Measurements from ENCODE around the gene RASIP1. TPM values are rescaled to one million over a fixed set of nuclear protein-coding genes. Genes with fewer than 3 reads are reported as not detected.

The RASIP1 gene
- polyA plus RNA-seq, 2 of the 4 experiments (the other 2 are of a cell fraction) = 0.36 to 0.40 TPM

DNA sequence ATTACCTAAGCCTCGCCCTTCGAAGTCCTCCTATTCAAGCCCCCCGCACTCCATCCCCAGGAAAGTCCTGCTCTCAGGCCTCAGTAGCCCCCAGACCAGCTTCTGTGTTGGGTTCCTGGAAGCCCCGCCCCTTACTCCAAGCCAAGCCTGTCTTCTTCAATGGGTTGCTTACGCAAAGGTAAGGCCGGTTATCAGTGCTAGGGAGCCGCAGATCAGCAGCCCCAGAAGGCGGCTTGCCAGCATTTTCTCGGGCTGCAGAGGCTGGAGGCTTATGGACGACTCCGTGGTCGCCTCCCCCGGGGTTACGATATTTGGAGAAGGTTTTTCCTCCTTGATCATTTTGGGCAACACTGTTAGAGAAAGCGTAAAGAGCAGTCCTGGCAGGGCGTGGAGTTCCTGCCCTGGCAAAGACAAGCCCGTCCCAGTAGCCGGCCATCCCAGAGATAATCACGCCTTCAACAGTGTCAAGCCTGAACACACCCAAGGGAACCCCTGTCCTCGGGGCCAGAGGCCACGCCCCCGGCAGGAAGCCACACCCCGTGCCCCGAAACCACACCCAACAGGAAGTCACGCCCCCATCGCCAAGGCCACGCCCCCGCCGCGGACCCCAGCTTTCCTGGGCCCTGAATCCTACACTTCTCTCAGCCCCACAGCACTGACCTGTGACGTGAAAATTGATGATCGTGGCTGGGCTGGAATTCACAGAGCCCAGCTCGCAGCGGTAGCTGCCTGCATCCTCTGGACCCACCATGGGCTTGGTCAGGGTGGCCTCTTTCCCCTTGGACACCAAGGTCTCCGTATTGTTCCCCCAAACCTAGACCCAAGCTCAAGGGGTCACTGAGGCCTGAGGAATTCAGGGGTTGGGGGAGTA, 954 bp upstream of the RASIP1 start:
- no peak overlapping the region for H3K27ac ChIP-seq
- no peak overlapping the region for H3K4me3 ChIP-seq
- DNase-seq (ENCODE audit: low read depth in 1 of 2, low spot score in 1 of 2) (peak; percentile 63 to 66), FAIRE-seq (no peak), ATAC-seq (peak in 1 of 2 experiments; percentile 15; a peak in 3 of 6 replicates)
- peaks cover 14% of the 10 kb centered on the region for H3K4me1 ChIP-seq
- TF ChIP-seq CHD4 (IDR thresholded peaks at IDR 0.05; ENCODE audit: borderline replicate concordance) (no peak), CBX8 (IDR thresholded peaks at IDR 0.05) (no peak), HEYL (CRISPR knock-in tag; IDR thresholded peaks at IDR 0.05) (no peak), CEBPB (IDR thresholded peaks at IDR 0.05) (no peak), EHF (CRISPR knock-in tag; IDR thresholded peaks at IDR 0.05) (no peak), SMC3 (IDR thresholded peaks at IDR 0.05) (no peak), HOXB13 (CRISPR knock-in tag; IDR thresholded peaks at IDR 0.05; ENCODE audit: low read depth) (no peak), HOXA7 (CRISPR knock-in tag; IDR thresholded peaks at IDR 0.05) (no peak), POLR2A (IDR thresholded peaks at IDR 0.05; ENCODE audit: low read length) (no peak), ESRRA (IDR thresholded peaks at IDR 0.05; ENCODE audit: borderline replicate concordance, low read length) (no peak), RAD21 (conservative IDR thresholded peaks at IDR 0.05 in 1 of 2, IDR thresholded peaks at IDR 0.05 in 1 of 2) (no peak), MYC (IDR thresholded peaks at IDR 0.05; ENCODE audit: borderline replicate concordance, low read length) (no peak), RCOR1 (IDR thresholded peaks at IDR 0.05; ENCODE audit: low read depth, low read length) (no peak), TP53 (CRISPR knock-in tag; IDR thresholded peaks at IDR 0.05) (no peak)
- TF ChIP-seq, protein P1, sequence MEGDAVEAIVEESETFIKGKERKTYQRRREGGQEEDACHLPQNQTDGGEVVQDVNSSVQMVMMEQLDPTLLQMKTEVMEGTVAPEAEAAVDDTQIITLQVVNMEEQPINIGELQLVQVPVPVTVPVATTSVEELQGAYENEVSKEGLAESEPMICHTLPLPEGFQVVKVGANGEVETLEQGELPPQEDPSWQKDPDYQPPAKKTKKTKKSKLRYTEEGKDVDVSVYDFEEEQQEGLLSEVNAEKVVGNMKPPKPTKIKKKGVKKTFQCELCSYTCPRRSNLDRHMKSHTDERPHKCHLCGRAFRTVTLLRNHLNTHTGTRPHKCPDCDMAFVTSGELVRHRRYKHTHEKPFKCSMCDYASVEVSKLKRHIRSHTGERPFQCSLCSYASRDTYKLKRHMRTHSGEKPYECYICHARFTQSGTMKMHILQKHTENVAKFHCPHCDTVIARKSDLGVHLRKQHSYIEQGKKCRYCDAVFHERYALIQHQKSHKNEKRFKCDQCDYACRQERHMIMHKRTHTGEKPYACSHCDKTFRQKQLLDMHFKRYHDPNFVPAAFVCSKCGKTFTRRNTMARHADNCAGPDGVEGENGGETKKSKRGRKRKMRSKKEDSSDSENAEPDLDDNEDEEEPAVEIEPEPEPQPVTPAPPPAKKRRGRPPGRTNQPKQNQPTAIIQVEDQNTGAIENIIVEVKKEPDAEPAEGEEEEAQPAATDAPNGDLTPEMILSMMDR (IDR thresholded peaks at IDR 0.05) = no peak
- TF ChIP-seq, protein P2, sequence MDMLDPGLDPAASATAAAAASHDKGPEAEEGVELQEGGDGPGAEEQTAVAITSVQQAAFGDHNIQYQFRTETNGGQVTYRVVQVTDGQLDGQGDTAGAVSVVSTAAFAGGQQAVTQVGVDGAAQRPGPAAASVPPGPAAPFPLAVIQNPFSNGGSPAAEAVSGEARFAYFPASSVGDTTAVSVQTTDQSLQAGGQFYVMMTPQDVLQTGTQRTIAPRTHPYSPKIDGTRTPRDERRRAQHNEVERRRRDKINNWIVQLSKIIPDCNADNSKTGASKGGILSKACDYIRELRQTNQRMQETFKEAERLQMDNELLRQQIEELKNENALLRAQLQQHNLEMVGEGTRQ (IDR thresholded peaks at IDR 0.05) = no peak
- H3K4me2 ChIP-seq = no peak overlapping the region
- CTCF ChIA-PET = interaction anchor here (0.6 to 1.6 kb wide), 2 partner anchors 48 to 475 kb away, joined by 3 read pairs; no protein-coding TSS in a partner anchor
- no peaks in the 10 kb centered on the region for H3K9me3 ChIP-seq
- POLR2A ChIA-PET = interaction anchor here (0.6 kb wide), 1 partner anchor 409 kb away, joined by 3 read pairs; no protein-coding TSS in a partner anchor
- 74% methylated on average over 24 of the region's 35 CpGs for WGBS (ENCODE audit: missing lambda C conversion rate)

DNA sequence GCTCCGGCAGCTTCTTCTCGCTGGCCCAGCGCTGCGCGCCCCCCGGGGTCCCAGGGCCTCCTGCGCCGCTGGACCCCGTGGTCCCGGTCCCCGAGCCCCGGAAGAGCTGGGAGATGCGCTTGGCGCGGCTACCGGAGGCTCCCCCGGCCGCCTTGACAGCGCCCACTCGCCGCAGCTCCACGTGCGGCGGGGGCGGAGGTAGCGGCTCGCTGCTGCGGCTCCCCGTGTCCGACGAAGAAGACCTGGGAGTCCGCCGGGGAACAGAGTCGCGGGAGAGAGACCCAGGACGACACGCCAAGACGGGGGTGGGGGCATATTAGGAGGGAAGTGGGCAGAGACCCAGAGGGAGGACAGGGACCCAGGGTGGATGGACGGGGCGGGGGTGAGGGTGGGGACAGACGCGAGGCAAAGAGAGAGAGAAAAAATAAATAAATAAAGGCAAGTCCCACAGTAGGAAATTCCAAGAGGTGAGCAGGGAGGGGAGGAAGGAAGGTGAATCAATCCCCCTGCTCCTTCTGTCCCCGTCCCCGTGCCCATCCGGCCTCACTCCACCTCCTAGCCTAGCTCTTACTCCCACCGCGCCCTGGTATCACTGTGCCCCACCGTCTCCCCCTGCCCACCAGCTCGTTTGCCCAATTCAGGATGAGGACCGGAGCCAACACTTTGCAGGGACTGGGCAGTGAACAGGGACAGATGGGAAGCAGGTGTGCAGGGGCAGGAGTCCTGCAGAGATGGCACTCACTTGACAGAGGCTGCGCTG, 826 bp downstream of the RASIP1 start:
- no peak for DNase-seq (ENCODE audit: low read depth in 1 of 2, low spot score in 1 of 2)
- Histone ChIP-seq H3K4me2 (peak overlapping the region; percentile 100), H3K4me1 (peaks cover 16% of the 10 kb centered on the region), H3K9me3 (no peaks in the 10 kb centered on the region), H3K27ac (peak overlapping the region; percentile 82 to 89), H3K4me3 (peak overlapping the region; percentile 59)
- TF ChIP-seq NR3C1 (IDR thresholded peaks at IDR 0.05) (no peak), CBX8 (IDR thresholded peaks at IDR 0.05) (no peak), PHF8 (IDR thresholded peaks at IDR 0.05; ENCODE audit: borderline replicate concordance, low read depth) (0 out of 2 replicates have a peak, but pooled peaks have one; percentile 27), JUNB (IDR thresholded peaks at IDR 0.05) (no peak), EHMT2 (IDR thresholded peaks at IDR 0.05; ENCODE audit: low read depth) (no peak), FOSL2 (IDR thresholded peaks at IDR 0.05) (no peak), FOSL2 (CRISPR knock-in tag; IDR thresholded peaks at IDR 0.05) (no peak), CBX2 (IDR thresholded peaks at IDR 0.05; ENCODE audit: borderline replicate concordance, low read depth) (no peak), KDM1A (IDR thresholded peaks at IDR 0.05; ENCODE audit: low read depth) (no peak), RFX5 (IDR thresholded peaks at IDR 0.05) (no peak), HOXB13 (CRISPR knock-in tag; IDR thresholded peaks at IDR 0.05; ENCODE audit: low read depth) (no peak)
- TF ChIP-seq, protein P3, sequence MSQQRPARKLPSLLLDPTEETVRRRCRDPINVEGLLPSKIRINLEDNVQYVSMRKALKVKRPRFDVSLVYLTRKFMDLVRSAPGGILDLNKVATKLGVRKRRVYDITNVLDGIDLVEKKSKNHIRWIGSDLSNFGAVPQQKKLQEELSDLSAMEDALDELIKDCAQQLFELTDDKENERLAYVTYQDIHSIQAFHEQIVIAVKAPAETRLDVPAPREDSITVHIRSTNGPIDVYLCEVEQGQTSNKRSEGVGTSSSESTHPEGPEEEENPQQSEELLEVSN (IDR thresholded peaks at IDR 0.05; ENCODE audit: borderline replicate concordance, low read depth) = no peak
- TF ChIP-seq, protein P4, sequence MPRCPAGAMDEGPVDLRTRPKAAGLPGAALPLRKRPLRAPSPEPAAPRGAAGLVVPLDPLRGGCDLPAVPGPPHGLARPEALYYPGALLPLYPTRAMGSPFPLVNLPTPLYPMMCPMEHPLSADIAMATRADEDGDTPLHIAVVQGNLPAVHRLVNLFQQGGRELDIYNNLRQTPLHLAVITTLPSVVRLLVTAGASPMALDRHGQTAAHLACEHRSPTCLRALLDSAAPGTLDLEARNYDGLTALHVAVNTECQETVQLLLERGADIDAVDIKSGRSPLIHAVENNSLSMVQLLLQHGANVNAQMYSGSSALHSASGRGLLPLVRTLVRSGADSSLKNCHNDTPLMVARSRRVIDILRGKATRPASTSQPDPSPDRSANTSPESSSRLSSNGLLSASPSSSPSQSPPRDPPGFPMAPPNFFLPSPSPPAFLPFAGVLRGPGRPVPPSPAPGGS (IDR thresholded peaks at IDR 0.05) = 0 out of 3 replicates have a peak, but pooled peaks have one; percentile 14
- TF ChIP-seq, protein P5, sequence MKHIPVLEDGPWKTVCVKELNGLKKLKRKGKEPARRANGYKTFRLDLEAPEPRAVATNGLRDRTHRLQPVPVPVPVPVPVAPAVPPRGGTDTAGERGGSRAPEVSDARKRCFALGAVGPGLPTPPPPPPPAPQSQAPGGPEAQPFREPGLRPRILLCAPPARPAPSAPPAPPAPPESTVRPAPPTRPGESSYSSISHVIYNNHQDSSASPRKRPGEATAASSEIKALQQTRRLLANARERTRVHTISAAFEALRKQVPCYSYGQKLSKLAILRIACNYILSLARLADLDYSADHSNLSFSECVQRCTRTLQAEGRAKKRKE (CRISPR knock-in tag; IDR thresholded peaks at IDR 0.05; ENCODE audit: low read depth) = no peak
- ChIA-PET CTCF (interaction anchor here (0.6 to 5.4 kb wide), 44 partner anchors 7 to 358 kb away, joined by 3 to 69 read pairs (median 5); partner anchors contain the start of genes CA11, FUT2 and IZUMO1), POLR2A (interaction anchor here (0.6 to 2.0 kb wide), 6 partner anchors 19 to 99 kb away, joined by 3 to 15 read pairs (median 4); partner anchors contain the start of gene CA11)
- 49% methylated on average over 26 of the region's 51 CpGs for WGBS (ENCODE audit: missing lambda C conversion rate)
- no peak for ATAC-seq
- no peak for FAIRE-seq
